HG02970 (cell line): ENCODE data around the gene GNG14.
"Not testable (repeated sequence)": the region's sequence is repeated elsewhere in the genome, so short reads cannot be mapped to it uniquely, and the experiment has no call there.

Source experiments
- ATAC-seq: cut with Tn5 transposase; IDR thresholded peaks from one replicate; pipeline ENCODE4 v1.9.1; 2021; ENCODE audit warnings: mild to moderate bottlenecking, moderate library complexity, moderate number of reproducible peaks; ENCODE audit not compliant: unreplicated experiment, low FRiP score

GNG14 gene

GRCh38 chr19:12666265-12667048 lies 21.3 kb upstream of the GNG14 start, which contains the start of the genes MAN2B1 and WDR83:
Gene MAN2B1 (minus strand): TSS chr19:12666742. CDS start chr19:12666701, 41 bp downstream.
Gene WDR83 (plus strand): TSS chr19:12666807. CDS start chr19:12669791, 2,984 bp downstream.
- peak; percentile 44 for ATAC-seq

DNA sequence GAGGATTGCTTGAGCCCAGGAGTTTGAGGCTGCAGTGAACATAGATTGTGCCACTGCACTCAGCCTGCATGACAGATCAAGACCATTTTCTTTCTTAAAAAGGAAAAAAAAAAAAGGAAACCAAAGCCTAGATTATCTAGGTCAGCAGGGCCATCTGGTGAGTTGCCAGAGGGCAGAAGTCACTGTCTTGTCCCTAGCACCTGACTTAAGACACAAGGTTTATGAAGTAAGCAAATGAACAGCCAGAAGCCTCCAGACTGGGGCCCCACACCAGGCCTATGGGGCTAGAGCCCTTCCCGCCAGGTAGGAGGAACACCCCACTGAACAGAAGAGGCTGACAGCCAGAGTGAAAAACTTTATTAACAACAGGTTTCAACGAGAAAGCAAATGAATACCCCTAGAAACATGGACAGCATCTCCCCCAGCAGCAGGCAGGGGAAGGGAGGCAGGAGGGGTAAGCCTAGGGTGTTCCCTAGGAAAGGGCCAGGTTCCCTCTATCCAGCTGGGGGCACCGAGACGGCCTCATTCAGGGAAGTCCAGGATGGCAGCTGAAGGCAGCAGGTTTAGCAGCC lies 20.0 kb upstream of the GNG14 start:
- no peak for ATAC-seq

DNA sequence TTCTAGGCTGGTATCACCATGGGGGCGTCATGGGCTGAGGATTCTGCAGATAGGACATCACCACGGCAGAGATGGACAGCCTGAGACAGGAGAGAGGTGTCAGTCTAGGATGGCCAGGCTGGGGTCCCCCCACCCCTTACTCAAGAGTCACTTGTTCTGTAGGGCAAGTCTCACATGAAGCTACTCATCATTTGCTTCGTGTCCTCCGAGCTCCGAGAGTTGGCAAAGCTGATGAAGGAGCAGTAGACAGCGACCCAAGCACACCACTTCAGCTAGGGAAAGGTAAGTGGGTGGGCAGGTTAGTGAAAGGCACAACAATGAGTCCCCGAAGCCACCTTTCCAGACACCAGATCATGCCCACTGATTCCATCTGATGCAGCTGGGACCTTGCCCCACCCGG lies 19.5 kb upstream of the GNG14 start:
- no peak for ATAC-seq

DNA sequence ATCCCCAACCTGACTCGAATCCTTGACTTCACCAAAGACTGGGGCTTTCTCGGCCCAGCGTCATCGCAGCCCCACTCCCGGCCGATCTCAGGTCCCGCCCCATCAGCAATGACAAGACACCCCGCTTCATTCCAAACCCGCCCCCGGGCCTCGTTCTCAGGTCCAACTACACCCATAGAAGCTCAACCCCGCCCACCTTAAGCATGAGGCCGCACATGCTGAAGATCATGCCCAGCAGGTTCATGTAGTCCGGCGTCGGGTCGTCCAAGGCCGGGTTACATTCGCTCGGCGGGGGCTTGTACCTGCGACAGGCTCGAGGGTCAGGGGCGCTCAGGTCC lies 18.9 kb upstream of the GNG14 start:
- no peak for ATAC-seq

DNA sequence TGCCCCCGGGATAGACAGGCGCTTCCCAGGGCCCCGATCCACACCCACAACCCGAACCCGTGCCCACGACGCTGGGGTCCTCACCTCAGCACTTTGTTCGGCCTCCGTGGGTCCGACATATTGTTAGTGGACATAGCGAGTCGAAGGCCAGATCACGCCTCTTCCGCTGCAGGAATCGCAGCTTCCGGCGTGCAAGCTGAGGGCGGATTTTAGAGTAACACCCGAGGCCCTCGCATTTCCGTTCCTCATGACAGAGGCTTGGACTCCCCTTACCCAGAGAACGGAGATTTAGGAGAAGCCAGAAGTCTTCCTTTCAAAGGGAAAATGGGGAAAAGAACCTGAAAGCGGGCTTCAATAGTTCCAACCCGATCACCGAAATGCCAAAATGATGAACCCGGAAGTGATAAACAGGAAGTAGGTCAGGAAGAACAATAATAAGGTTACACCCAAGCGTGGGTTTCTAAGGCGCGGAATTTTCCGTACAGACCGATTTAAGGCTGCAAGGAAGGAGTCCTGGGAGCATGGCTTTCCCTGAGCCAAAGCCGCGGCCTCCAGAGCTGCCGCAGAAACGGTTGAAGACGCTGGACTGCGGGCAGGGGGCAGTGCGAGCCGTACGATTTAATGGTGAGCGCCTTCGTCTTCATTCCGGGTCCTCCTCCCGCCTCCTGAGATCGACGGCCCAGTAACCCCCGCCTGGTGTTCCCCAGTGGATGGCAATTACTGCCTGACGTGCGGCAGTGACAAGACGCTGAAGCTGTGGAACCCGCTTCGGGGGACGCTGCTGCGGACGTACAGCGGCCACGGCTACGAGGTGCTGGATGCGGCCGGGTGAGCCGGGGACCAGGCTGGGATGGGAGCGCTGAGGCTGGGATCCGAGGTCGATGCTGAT lies 18.3 kb upstream of the GNG14 start:
- ATAC-seq = no peak

DNA sequence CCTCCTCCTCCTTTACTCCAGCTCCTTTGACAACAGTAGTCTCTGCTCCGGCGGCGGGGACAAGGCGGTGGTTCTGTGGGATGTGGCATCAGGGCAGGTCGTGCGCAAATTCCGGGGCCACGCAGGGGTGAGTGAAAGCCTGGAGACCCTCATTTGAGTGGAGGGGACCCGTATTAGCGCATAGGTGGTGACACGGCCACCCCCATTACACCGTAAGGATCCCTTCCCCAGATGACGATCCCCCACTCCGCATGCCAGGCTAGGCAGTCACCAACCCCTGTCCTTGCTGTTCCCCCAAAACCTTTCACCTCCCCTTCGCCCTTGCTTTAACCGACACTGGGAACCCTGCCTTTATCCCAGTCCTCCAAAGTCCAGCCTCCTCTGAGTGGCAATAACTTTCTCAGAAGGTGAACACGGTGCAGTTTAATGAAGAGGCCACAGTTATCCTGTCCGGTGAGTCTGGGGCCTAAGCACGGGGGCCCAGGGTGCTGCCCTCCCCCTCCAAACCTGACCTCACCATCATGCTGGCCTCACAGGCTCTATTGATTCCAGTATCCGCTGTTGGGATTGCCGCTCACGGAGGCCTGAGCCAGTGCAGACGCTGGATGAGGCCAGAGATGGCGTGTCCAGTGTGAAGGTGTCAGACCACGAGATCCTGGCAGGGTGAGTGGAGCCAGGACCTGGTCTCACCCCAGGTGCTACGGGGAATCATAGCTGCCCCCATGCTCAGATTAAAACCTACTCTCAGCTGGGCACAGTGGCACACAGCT lies 17.5 kb upstream of the GNG14 start:
- ATAC-seq = no peak

DNA sequence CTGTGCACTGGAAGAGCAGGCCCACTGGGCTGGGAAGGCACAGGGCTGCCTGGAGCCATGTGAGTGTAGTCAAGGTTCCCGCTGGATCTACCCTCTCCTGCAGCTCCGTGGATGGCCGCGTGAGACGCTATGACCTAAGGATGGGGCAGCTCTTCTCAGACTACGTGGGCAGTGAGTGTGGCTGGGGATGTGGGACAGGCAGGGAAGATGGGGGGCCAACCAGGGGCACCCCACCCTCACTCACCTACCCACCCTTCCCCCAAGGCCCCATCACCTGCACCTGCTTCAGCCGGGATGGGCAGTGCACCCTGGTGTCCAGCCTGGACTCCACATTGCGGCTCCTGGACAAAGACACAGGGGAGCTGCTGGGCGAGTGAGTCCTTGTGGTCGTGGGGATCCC lies 15.1 kb upstream of the GNG14 start:
- ATAC-seq = no peak

DNA sequence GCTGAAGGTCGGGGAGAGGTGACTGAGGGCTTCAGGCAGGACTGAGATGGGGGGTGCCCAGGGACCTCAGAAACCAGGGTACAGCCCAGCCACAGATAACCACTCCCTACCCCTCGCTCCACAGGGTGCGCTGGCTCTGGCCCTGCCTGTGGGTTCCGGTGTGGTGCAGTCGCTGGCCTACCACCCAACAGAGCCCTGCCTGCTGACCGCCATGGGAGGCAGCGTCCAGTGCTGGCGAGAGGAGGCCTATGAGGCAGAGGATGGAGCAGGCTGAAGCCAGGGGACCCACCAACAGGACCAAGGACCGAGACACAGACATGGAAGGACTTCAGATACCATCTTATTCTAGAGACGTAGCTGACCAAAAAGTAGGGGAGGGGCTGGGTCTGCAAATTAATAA lies 12.4 kb upstream of the GNG14 start:
- no peak for ATAC-seq

DNA sequence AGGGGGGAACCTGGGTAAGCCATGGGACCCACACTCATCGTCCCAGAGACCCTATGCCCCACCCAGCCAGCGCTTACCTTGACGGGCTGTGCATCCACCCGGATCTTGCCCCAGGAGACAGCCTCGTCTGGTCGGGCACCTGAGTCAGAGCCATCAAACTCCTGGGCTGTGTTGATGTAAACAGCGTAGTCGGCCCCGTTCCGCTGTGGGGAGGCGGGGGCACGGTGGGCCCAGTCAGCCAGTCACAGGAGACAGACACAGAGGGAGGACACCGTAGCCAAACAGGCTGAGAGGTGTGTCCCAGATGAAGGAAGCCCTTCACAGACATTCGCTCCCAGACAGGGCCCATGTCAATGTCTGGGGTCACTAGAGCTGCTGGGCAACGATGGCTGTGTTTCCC lies 11.9 kb upstream of the GNG14 start:
- no peak for ATAC-seq

DNA sequence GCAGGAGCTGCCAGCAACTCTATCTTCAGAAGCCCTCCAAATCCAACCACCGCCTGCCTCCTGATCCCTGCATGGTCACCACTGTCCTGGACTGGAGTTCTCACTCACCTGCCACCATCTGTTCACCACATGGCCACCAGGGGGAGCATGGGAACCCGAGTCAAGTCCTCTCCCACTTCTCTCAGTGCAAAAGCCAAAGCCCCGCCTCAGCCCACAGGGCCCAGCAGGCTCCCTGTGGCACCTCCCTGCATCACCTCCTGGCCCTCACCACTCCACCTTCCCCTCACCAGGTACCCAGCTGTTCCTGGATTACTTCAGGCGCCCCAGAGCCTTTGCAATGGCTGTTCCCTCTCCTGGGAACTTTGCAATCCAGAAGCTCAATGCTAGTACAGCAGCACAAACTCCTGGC lies 11.4 kb upstream of the GNG14 start:
- no peak for ATAC-seq

DNA sequence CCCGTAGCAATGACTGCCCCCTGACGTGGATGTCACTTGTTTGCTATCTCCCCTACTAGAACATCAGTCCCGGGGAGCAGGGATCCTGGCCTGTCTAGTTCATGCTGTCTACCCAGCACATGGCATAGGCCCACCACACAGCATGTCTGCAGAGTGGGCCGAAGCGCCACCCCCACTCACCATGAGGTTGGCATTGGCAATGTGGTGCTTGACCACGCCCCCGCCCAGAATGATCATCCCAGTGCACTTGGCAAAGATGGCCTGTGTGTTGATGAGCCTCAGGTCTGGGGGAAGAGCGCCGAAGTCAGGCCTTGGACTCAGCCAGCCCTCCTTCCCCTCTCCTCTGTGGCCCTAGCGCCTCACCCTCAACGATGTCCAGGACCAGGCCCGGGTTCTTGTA lies 10.9 kb upstream of the GNG14 start:
- ATAC-seq = no peak

DNA sequence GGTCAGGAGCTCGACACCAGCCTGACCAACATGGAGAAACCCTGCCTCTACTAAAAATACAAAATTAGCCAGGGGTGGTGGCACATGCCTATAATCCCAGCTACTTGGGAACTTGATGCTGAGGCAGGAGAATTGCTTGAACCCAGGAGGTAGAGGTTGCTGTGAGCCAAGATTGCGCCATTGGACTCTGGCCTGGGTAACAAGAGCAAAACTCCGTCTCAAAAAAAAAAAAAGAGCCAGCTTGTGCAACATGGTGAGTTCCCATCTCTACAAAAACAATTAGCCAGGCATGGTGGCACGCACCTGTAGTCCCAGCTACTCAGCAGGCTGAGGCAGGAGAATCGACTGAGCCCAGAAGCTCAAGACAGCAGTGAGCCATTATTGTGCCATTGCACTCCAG lies 9.8 kb upstream of the GNG14 start:
- not testable (repeated sequence) for ATAC-seq

DNA sequence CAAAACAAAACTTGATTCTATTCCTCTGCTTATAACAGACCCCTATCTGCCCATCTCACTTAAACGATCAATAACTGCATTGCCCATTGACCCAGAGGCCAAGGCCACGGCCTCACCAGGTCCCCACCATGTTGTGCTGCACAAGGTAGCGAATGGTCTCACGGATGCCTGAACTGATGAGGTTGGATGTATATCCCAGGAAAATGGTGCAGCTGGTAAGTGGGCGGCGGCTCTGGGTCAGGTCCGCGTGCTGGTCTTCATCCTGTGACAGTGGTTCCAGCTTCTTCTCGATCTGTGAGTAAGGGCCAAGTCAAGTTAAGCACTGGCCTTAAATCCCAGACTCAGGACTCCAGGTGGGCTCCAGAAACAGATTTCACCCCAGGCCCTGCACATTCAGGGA lies 7.8 kb upstream of the GNG14 start:
- ATAC-seq = no peak

DNA sequence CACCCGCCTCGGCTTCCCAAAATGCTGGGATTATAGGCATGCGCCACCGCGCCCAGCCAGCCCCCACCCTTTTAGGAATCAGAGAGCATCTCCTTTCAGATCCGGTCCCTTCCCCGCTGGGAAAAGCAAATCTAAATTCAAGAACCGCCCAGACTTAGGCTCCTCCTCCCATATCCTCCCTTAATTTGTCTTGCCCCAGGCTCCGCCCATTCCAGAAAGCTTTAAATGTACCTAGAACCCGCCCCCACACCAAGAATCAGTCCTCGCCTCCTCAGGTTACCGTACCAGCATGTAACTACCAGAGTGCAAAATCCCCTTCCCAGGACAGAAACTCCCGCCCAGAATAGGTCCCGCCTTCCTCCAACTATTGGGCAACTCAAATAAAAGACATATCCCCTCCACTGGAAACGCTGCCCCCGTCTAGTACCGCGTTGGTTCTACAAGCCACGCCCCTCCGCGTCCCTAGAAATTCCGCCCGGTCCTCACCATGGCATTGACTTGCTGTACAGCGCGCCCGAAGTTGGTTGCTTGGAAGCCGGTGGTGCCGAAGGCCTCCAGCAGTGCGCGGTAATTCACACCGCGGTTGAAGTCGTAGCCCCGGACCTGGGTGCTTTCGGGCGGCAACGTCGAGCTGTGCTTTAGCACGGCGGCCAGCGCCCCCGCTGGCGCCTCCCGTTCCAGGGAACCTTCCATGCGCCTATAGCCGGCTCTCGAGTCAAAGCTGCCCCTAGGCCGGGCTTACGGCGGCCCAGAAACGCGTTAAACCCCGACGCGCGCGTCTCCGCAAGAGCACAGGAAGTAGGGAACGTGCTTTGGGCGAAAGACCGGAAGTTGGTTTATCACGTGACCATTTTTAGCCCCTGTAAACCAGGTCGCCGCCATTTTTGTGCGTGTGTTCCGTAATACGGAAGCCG lies 6.5 kb upstream of the GNG14 start, which contains the start of gene DHPS:
TSS of gene DHPS (minus strand) at position 807 of the 914 bp plus-strand sequence. CDS start at position 693, 114 bp downstream.
- ATAC-seq = peak; percentile 69

DNA sequence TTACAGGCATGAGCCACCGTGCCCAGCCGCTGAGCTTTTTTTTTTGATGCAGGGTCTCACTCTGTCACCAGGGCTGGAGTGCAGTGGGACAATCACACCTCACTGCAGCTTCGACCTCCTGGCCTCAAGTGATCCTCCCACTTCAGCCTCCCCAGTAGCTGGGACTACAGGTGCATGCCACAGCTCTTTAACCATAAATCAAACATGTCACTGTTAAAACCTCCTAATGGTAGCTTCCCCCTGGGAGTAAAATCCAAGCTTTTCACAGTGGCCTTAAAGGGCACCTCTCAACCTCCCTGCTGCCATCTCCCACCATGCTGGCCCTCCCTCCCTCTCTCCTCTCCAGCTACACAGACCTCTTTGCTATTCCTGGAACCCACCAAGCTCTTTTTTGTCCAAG lies 2.0 kb upstream of the GNG14 start:
- no peak for ATAC-seq

DNA sequence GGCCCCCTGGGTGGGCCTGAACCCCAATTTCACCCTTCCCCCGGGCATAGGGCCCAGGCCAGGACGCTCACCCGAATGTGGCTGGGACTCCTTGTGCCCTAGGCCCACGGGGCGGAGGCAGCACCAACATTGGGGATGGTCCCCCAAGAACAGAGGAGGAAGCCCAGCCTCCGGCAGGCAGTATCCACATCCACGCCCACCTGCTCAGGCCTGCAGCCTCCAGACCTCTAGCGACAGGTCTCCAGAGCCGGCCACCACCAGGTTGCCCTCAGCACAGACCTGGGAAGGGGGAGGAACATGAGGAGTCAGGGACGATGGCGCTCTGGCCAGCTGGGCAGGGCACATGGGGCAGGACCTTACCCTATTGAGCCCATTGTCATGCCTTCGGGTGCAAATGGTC lies 1.2 kb downstream of the GNG14 start:
- ATAC-seq = no peak

GRCh38 chr19:12689581-12690216 lies 1.9 kb downstream of the GNG14 start:
- ATAC-seq = no peak

DNA sequence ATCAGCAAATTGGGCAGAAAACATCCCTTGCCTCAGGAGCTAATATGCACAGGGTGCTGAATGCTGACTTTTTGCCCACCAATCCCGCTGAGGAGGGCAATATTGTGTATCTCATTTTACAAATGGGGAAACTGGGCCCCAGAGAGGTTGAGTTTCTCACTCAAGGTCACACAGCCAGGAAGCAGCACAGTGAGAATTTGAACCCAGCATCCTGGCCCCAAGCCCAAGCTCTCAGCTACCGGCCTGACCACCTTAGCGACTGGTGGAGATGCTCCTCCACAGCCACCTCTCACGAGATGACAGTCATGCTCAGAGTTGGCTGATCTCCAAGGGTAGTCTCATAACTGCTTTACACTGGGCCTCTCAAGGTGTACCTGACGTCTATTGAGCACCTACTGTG lies 5.2 kb downstream of the GNG14 start:
- ATAC-seq = no peak

GRCh38 chr19:12694641-12695040 lies 6.8 kb downstream of the GNG14 start:
- ATAC-seq = no peak
